Brain microvascular endothelial cell (primary cell): ENCODE measurements around the gene CDHR3.

Experiments used
- DNase-seq: peaks from one replicate; pipeline ENCODE4 v3.0.0-alpha.2; 2020
- H3K27ac ChIP-seq: fragments of 250-450 bp; sonication (Bioruptor Pico); 2 replicates; pipeline ENCODE4 v1.5.1; 2020; ENCODE audit warnings: mild to moderate bottlenecking, moderate library complexity
- H3K27me3 ChIP-seq: fragments of 250-450 bp; sonication (Bioruptor Pico); replicated peaks from 2 replicates; pipeline ENCODE4 v1.5.1; 2020; ENCODE audit warnings: mild to moderate bottlenecking
- H3K36me3 ChIP-seq: fragments of 250-450 bp; sonication (Bioruptor Pico); replicated peaks from 2 replicates; pipeline ENCODE4 v1.5.1; 2020; ENCODE audit warnings: mild to moderate bottlenecking
- H3K4me3 ChIP-seq: 2 replicates; pipeline ENCODE4 v1.5.1; 2011; ENCODE audit warnings: low read depth, mild to moderate bottlenecking, control low read depth, low read length, moderate library complexity
- in situ Hi-C: cut with HindIII; loops from 2 replicates; pipeline ENCODE4 v1.10.0; 2017; ENCODE audit warnings: low sequenced_read_pairs, low pct_ligation_motif_present
- TF ChIP-seq, protein P1 (sequence below): IDR thresholded peaks from 2 replicates; pipeline ENCODE4 v1.5.1; 2011; ENCODE audit warnings: low read depth, mild to moderate bottlenecking, moderate library complexity, low read length, control low read depth, inconsistent platforms; ENCODE audit errors: missing control alignments

Gene CDHR3

DNA sequence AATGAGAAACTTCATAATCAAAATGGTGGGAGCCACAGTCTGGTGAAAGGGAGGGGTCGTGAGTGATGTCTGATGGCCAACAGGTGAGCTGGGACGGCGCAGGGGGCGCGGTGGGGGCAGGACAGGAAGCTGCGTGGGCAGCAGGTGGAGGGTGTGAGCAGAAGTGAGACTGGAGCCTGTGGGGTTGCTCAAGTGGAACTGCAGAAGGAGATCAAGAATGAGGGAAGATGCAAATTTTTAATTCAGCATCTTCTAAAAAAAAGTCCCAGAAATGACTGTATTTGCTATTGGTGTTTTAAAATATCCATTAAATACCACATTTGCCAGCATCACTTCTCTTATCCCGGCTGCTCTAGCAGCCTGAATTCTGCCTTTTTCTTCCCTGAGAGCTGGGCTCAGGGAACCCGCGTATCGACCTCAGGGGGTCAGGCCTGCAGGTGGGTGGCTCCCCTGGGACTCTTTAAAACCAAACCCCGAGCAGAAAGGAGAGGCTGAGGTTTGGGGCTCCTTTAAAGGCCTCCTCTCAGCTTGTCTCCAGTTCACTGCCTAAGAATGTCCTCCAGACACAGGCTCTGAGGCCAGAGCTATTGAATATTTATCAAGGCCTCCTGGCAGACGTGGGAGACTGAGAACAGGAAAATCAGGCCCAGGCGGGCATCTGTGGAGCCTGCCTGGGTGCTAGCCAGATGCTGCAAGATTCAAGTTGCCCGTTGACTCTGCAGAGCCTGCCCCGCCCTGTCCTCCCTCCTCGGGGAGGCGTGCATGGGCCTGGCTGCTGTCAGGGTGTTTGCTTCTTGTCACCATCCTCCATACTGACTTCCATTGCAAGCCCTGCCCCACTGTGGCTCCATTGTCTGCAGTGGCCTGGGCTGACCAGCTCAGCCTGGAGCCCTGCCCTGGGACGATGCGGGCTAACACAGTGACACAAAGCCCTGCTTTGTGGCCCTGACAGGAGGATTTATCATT lies 95.2 kb downstream of the CDHR3 start:
- no peak overlapping the region for H3K4me3 ChIP-seq
- H3K27ac ChIP-seq: no peak overlapping the region
- H3K27me3 ChIP-seq: no peaks in the 10 kb centered on the region
- TF ChIP-seq, protein P1, sequence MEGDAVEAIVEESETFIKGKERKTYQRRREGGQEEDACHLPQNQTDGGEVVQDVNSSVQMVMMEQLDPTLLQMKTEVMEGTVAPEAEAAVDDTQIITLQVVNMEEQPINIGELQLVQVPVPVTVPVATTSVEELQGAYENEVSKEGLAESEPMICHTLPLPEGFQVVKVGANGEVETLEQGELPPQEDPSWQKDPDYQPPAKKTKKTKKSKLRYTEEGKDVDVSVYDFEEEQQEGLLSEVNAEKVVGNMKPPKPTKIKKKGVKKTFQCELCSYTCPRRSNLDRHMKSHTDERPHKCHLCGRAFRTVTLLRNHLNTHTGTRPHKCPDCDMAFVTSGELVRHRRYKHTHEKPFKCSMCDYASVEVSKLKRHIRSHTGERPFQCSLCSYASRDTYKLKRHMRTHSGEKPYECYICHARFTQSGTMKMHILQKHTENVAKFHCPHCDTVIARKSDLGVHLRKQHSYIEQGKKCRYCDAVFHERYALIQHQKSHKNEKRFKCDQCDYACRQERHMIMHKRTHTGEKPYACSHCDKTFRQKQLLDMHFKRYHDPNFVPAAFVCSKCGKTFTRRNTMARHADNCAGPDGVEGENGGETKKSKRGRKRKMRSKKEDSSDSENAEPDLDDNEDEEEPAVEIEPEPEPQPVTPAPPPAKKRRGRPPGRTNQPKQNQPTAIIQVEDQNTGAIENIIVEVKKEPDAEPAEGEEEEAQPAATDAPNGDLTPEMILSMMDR: no peak
- no peaks in the 10 kb centered on the region for H3K36me3 ChIP-seq
- in situ Hi-C loops: loop anchor here (25.0 kb wide), 1 partner anchor 104 kb away; no protein-coding TSS in a partner anchor
- DNase-seq: no peak

DNA sequence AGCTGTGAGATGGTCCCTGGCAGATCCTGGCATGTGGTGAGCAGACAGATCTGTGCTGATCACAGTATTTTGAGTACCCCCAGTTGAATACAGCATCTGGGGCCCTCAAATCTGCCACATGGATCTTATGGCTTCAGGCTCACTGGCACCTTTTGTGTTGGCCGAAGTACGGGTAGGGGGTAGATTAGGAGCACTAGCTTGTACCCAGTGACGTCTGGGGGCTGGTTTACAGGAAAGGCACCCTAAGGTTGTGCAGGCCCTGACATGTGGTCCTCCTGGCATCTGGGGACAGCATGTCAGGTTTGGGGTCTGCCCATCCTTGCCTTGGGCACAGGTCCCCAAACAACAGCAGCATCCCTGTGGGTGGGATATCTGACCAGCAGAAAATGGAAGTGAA lies 95.9 kb downstream of the CDHR3 start:
- H3K27ac ChIP-seq: no peak overlapping the region

DNA sequence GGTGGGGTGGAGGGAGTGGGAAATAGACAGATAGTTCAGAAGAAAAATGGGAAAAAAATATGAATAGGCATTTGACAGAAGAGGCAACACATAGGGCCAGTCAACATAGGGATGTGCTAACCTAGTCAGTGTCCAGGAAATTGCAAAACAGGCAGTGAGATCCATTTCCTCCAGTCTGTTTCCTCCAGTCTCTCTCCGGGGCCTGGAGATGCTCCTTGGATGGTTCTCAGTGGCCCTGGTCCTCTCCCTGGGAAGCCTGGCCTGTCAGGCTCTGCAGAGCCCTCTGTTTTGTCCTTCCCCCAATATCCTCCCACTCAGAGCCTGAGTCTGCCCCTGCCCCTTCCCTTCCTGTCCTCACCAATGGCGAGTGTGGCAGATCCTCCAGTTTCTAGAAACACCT lies 96.5 kb downstream of the CDHR3 start:
- TF ChIP-seq, protein P1: no peak
- in situ Hi-C loops: loop anchor here (25.0 kb wide), 1 partner anchor 103 kb away; no protein-coding TSS in a partner anchor
- no peaks in the 10 kb centered on the region for H3K27me3 ChIP-seq
- no peaks in the 10 kb centered on the region for H3K36me3 ChIP-seq
- H3K27ac ChIP-seq: no peak overlapping the region
- DNase-seq: no peak
- no peak overlapping the region for H3K4me3 ChIP-seq

More for the DNA sequence above, 95.9 kb downstream of the CDHR3 start:
- TF ChIP-seq, protein P1: no peak
- H3K4me3 ChIP-seq: no peak overlapping the region
- H3K27me3 ChIP-seq: no peaks in the 10 kb centered on the region
- H3K36me3 ChIP-seq: no peaks in the 10 kb centered on the region
- no peak for DNase-seq
- in situ Hi-C loops: loop anchor here (25.0 kb wide), 1 partner anchor 103 kb away; no protein-coding TSS in a partner anchor

DNA sequence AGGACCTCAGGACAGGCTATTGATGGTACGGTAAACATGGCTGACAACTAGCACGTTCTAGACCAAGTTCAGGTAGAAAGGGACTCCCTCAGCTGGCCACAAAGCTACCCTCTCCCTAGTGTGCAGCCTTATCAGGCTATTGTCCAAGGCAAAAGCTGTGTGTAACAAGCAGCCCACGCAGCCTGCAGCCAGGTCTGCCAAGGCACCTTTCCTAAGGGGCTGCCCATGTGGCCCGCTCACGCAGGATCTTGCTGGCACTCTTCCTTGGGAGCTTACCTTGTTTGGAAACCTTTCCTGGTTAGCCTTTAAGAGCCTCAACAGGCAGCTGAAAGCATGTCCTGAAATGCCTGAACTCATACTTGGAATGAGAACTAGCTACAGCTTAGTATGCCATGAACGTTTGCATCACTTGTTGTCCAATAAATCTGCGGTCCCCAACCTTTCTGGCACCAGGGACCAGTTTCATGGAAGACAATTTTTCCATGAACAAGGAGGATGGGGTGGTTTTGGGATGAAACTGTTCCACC lies 97.4 kb downstream of the CDHR3 start:
- Histone ChIP-seq H3K4me3 (no peak overlapping the region), H3K36me3 (no peaks in the 10 kb centered on the region), H3K27me3 (no peaks in the 10 kb centered on the region), H3K27ac (no peak overlapping the region)
- TF ChIP-seq, protein P1: no peak
- no peak for DNase-seq
- in situ Hi-C loops: loop anchor here (25.0 kb wide), 1 partner anchor 102 kb away; no protein-coding TSS in a partner anchor

DNA sequence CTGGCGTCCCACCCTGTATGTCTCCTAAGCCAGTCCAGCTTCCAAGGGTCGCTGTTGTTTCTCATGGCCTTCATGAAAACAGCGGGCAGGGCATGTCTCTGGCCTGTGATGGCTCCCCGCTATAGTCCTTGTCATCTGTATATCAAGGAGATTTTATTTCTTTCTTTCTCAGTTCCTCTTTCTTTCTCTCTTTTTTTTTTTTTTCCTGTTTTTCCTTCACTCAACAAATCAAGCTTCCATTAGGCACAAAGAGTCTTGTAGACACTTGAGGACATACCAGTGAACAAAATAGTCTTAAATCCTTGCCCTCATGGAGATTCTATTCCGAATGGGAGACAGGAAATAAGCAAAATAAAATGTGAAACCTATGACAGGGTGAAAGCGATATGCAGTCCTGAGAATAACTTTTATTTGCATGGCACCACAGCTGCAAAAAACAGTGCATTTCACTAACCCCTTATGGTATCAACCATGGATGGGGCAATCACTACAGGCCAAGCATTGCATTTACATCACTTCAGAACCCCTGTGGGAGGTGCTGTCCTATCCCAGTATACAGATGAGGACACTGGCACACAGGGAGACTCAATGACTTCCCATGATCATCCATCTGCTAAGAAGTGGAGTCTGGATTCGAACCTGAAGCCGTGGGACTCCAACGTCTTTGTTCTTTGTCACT lies 98.4 kb downstream of the CDHR3 start:
- Histone ChIP-seq H3K27ac (no peak overlapping the region), H3K27me3 (no peaks in the 10 kb centered on the region), H3K4me3 (no peak overlapping the region), H3K36me3 (no peaks in the 10 kb centered on the region)
- in situ Hi-C loops: loop anchor here (25.0 kb wide), 1 partner anchor 101 kb away; no protein-coding TSS in a partner anchor
- no peak for DNase-seq
- TF ChIP-seq, protein P1: no peak
